HEK293 (cell line): ENCODE measurements around the gene PSTPIP1.
A peak's percentile ranks its signal among the peaks of the same experiment; 100 is the strongest.

Source experiments
- CTCF ChIA-PET: fragments of 350-600 bp; formaldehyde crosslinking; extraction: SDS; loops from one replicate; lab custom pipeline; 2021; ENCODE audit warnings: antibody characterized with exemption; lab: Yijun Ruan, JAX
- POLR2A ChIA-PET: fragments of 300-600 bp; formaldehyde crosslinking; extraction: SDS; loops from one replicate; lab custom pipeline; 2020; ENCODE audit warnings: antibody characterized with exemption, inconsistent platforms; lab: Yijun Ruan, JAX
- H3K27ac ChIP-seq: fragments of 200-500 bp; sonication (Bioruptor generic); 2 replicates; pipeline ENCODE4 v1.5.1; 2014; ENCODE audit warnings: low read depth, low read length, control low read depth, inconsistent platforms; ENCODE audit errors: extremely low read depth
- H3K36me3 ChIP-seq, 2 experiments: fragments of 200-500 bp in 1 of 2; sonication (Bioruptor generic) in 1 of 2; 1 replicate in 1 of 2; 2 replicates in 1 of 2; pipeline ENCODE4 v1.5.1; 2014 to 2017; ENCODE audit warnings: inconsistent platforms in 2 of 2, low read length in 2 of 2; ENCODE audit not compliant: control insufficient read depth in 2 of 2, insufficient read depth in 1 of 2
- H3K4me1 ChIP-seq: fragments of 200-500 bp; sonication (Bioruptor generic); 2 replicates; pipeline ENCODE4 v1.5.1; 2014; ENCODE audit warnings: mild to moderate bottlenecking, low read length, inconsistent platforms; ENCODE audit not compliant: control insufficient read depth, insufficient read depth
- H3K4me3 ChIP-seq: 2 replicates; pipeline ENCODE4 v1.5.1; 2011; ENCODE audit warnings: low read depth, mild to moderate bottlenecking, control low read depth, low read length, moderate library complexity
- H3K9me3 ChIP-seq: fragments of 200-500 bp; sonication (Bioruptor generic); 2 replicates; pipeline ENCODE4 v1.5.1; 2014; ENCODE audit warnings: low read depth, low read length, inconsistent platforms; ENCODE audit not compliant: control insufficient read depth, insufficient read depth
- BCL11A ChIP-seq: fragments of 450-650 bp; formaldehyde crosslinking; IDR thresholded peaks from 2 replicates; pipeline ENCODE4 v1.5.1; 2016; ENCODE audit warnings: low read depth, missing biosample characterization, missing genetic modification characterization
- HOXC10 ChIP-seq: sonication (generic); formaldehyde crosslinking; IDR thresholded peaks from 2 replicates; pipeline ENCODE4 v1.8.1; 2023; ENCODE audit warnings: mild to moderate bottlenecking, missing genetic modification reagents
- KLF9 ChIP-seq: fragments of 450-650 bp; formaldehyde crosslinking; IDR thresholded peaks from 2 replicates; pipeline ENCODE4 v1.5.1; 2016; ENCODE audit warnings: missing biosample characterization, missing genetic modification characterization, low read depth
- MEIS1 ChIP-seq: sonication (generic); formaldehyde crosslinking; IDR thresholded peaks from 2 replicates; pipeline ENCODE4 v1.8.1; 2022; ENCODE audit warnings: missing genetic modification reagents, mild to moderate bottlenecking, borderline replicate concordance
- MZF1 ChIP-seq: fragments of 450-650 bp; formaldehyde crosslinking; IDR thresholded peaks from 2 replicates; pipeline ENCODE4 v1.5.1; 2017; ENCODE audit warnings: missing biosample characterization, missing genetic modification characterization, borderline replicate concordance
- OVOL3 ChIP-seq: fragments of 450-650 bp; formaldehyde crosslinking; IDR thresholded peaks from 2 replicates; pipeline ENCODE4 v1.5.1; 2016; ENCODE audit warnings: missing biosample characterization, missing genetic modification characterization
- SETDB1 ChIP-seq: IDR thresholded peaks from one replicate; pipeline ENCODE4 v1.6.1; 2017; ENCODE audit warnings: mild to moderate bottlenecking, low read length, moderate library complexity, mixed read lengths; ENCODE audit not compliant: insufficient read length
- ZBTB21 ChIP-seq: fragments of 450-650 bp; formaldehyde crosslinking; IDR thresholded peaks from 2 replicates; pipeline ENCODE4 v1.5.1; 2017; ENCODE audit warnings: missing biosample characterization, missing genetic modification characterization
- ZEB2 ChIP-seq: fragments of 450-650 bp; formaldehyde crosslinking; IDR thresholded peaks from 2 replicates; pipeline ENCODE4 v1.5.1; 2016; ENCODE audit warnings: missing biosample characterization, missing genetic modification characterization
- ZFHX2 ChIP-seq: fragments of 450-650 bp; formaldehyde crosslinking; conservative IDR thresholded peaks from 2 replicates; pipeline ENCODE4 v1.5.1; 2016; ENCODE audit warnings: missing biosample characterization, missing genetic modification characterization
- ZFP37 ChIP-seq: fragments of 450-650 bp; formaldehyde crosslinking; IDR thresholded peaks from 2 replicates; pipeline ENCODE4 v1.5.1; 2016; ENCODE audit warnings: missing biosample characterization, missing genetic modification characterization
- ZIC2 ChIP-seq: fragments of 450-650 bp; formaldehyde crosslinking; IDR thresholded peaks from 2 replicates; pipeline ENCODE4 v1.5.1; 2016; ENCODE audit warnings: missing biosample characterization, missing genetic modification characterization
- ZNF341 ChIP-seq: fragments of 450-650 bp; formaldehyde crosslinking; IDR thresholded peaks from 2 replicates; pipeline ENCODE4; 2016; ENCODE audit warnings: low read depth, missing biosample characterization, missing genetic modification characterization
- ZNF501 ChIP-seq: fragments of 450-650 bp; formaldehyde crosslinking; IDR thresholded peaks from 2 replicates; pipeline ENCODE4 v1.5.1; 2016; ENCODE audit warnings: missing biosample characterization, missing genetic modification characterization
- ZNF654 ChIP-seq: fragments of 450-650 bp; formaldehyde crosslinking; IDR thresholded peaks from 2 replicates; pipeline ENCODE4 v1.5.1; 2016; ENCODE audit warnings: low read depth, missing biosample characterization, missing genetic modification characterization
- ZNF791 ChIP-seq: fragments of 450-650 bp; formaldehyde crosslinking; IDR thresholded peaks from 2 replicates; pipeline ENCODE4 v1.5.1; 2016; ENCODE audit warnings: missing biosample characterization, missing genetic modification characterization
- TF ChIP-seq, protein P1 (sequence below): fragments of 450-650 bp; formaldehyde crosslinking; optimal IDR thresholded peaks from 2 replicates; pipeline ENCODE3; 2016; ENCODE audit warnings: missing biosample characterization, mild to moderate bottlenecking, missing genetic modification characterization
- TF ChIP-seq, protein P2 (sequence below): fragments of 450-650 bp; formaldehyde crosslinking; IDR thresholded peaks from 2 replicates; pipeline ENCODE4 v1.5.1; 2017; ENCODE audit warnings: missing biosample characterization, missing genetic modification characterization
- TF ChIP-seq, protein P3 (sequence below): fragments of 450-650 bp; formaldehyde crosslinking; IDR thresholded peaks from 2 replicates; pipeline ENCODE4 v1.5.1; 2017; ENCODE audit warnings: missing biosample characterization, missing genetic modification characterization
- TF ChIP-seq, protein P4 (sequence below): fragments of 450-650 bp; formaldehyde crosslinking; IDR thresholded peaks from 2 replicates; pipeline ENCODE4 v1.5.1; 2016; ENCODE audit warnings: missing biosample characterization, missing genetic modification characterization
- TF ChIP-seq, protein P5 (sequence below): fragments of 450-650 bp; formaldehyde crosslinking; IDR thresholded peaks from 2 replicates; pipeline ENCODE4 v1.5.1; 2016; ENCODE audit warnings: missing biosample characterization, missing genetic modification characterization

Gene PSTPIP1

DNA sequence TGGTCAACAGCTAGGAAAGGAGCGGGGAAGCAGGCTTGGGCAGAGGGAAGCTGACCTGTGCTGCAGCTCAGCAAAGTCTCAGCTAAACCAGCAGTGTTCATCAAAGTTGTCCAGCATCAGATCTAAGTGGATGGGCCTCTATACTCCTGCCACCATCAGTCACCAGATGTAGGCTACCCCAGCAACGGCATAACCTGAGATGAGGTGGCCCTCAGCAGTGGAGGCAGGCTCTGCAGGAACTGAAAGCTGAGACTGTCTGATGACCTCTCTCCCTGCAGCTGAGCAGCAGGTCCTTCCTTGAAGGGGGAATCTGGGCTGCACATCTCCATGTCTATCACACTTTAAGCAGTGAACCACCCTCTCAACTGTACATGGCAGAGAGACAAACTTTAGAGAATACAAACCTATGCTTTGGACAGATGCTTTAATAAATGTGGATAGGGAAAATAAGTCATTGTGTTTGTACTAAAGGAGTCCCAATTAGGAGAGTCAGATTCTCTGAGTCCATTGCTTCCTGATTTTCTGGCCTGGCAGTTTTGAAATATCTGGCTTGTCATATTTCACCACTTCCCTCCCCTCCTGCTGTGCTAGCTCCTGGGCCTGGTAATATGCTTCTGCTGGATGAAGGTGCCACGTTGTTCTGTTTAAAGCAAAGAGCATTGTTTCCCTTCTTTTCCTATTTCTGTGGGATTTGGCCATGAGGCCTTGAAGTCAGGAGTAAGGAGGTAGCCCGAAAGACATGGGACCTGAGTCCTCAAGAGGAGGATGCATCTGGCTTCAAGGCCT lies 11.1 kb upstream of the PSTPIP1 start:
- ChIA-PET CTCF (interaction anchor here (1.9 kb wide), 1 partner anchor 10 kb away, joined by 7 read pairs; no protein-coding TSS in a partner anchor), POLR2A (no interaction called here)
- Histone ChIP-seq H3K36me3 (no peaks in the 10 kb centered on the region), H3K4me1 (no peaks in the 10 kb centered on the region), H3K4me3 (no peak overlapping the region), H3K27ac (no peak overlapping the region), H3K9me3 (no peaks in the 10 kb centered on the region)
- no peak for TF ChIP-seq HOXC10 (CRISPR knock-in tag)
- TF ChIP-seq, protein P1, sequence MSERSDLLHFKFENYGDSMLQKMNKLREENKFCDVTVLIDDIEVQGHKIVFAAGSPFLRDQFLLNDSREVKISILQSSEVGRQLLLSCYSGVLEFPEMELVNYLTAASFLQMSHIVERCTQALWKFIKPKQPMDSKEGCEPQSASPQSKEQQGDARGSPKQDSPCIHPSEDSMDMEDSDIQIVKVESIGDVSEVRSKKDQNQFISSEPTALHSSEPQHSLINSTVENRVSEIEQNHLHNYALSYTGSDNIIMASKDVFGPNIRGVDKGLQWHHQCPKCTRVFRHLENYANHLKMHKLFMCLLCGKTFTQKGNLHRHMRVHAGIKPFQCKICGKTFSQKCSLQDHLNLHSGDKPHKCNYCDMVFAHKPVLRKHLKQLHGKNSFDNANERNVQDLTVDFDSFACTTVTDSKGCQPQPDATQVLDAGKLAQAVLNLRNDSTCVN, result no peak
- TF ChIP-seq, protein P2, sequence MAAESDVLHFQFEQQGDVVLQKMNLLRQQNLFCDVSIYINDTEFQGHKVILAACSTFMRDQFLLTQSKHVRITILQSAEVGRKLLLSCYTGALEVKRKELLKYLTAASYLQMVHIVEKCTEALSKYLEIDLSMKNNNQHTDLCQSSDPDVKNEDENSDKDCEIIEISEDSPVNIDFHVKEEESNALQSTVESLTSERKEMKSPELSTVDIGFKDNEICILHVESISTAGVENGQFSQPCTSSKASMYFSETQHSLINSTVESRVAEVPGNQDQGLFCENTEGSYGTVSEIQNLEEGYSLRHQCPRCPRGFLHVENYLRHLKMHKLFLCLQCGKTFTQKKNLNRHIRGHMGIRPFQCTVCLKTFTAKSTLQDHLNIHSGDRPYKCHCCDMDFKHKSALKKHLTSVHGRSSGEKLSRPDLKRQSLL (tag by site-specific recombination), result no peak
- TF ChIP-seq OVOL3 (tag by site-specific recombination), result no peak

DNA sequence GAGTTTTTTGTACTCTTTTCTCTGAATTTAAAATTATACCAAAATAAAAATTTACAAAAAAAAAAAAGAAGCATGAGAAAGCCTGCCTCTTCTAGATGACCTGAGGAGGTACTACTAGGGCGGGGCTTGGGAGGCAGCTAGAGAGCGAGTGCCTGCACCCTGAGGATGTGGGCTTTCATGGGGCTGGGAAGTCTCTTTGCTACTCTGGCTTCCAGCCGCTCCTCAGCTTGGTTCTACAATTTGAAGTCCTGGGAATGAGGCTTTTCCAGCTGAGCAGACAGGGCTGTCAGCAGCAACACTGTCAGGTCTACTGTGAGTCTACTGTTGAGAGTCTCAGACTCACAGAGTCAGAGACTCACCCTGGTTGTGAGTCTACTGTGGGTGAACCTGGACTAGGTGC lies 8.2 kb upstream of the PSTPIP1 start:
- no peak overlapping the region for H3K4me3 ChIP-seq
- TF ChIP-seq ZBTB21 (tag by site-specific recombination), result no peak
- peak; percentile 82 for TF ChIP-seq ZIC2 (tag by site-specific recombination)
- no peak for TF ChIP-seq KLF9
- TF ChIP-seq ZNF654 (tag by site-specific recombination), result no peak
- TF ChIP-seq BCL11A (tag by site-specific recombination), result no peak
- no peak for TF ChIP-seq ZFP37 (tag by site-specific recombination)
- TF ChIP-seq, protein P3, sequence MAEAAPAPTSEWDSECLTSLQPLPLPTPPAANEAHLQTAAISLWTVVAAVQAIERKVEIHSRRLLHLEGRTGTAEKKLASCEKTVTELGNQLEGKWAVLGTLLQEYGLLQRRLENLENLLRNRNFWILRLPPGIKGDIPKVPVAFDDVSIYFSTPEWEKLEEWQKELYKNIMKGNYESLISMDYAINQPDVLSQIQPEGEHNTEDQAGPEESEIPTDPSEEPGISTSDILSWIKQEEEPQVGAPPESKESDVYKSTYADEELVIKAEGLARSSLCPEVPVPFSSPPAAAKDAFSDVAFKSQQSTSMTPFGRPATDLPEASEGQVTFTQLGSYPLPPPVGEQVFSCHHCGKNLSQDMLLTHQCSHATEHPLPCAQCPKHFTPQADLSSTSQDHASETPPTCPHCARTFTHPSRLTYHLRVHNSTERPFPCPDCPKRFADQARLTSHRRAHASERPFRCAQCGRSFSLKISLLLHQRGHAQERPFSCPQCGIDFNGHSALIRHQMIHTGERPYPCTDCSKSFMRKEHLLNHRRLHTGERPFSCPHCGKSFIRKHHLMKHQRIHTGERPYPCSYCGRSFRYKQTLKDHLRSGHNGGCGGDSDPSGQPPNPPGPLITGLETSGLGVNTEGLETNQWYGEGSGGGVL (tag by site-specific recombination), result no peak
- POLR2A ChIA-PET, result no interaction called here
- H3K36me3 ChIP-seq, result no peaks in the 10 kb centered on the region
- no peak overlapping the region for H3K27ac ChIP-seq
- CTCF ChIA-PET, result interaction anchor here (0.7 to 1.1 kb wide), 3 partner anchors 9 to 1283 kb away, joined by 4 to 5 read pairs (median 4); no protein-coding TSS in a partner anchor
- H3K9me3 ChIP-seq, result no peaks in the 10 kb centered on the region
- no peaks in the 10 kb centered on the region for H3K4me1 ChIP-seq

DNA sequence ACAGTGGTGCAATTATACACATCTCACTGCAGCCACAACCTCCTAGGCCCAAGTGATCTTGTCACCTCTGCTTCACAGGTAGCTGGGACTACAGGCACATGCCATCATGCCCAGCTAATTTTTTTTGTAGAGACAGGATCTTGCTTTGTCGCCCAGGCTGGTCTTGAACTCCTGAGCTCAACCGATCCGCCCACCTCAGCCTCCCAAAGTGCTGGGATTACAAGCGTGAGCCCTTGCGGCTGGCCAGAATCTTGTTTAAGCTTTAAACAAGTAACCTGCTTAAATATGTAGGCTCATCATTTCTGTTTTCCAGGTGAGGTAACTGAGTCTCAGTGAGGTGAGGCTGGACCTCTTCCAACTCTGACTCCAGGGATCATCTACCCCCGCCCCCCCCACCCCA lies 7.7 kb upstream of the PSTPIP1 start:
- Histone ChIP-seq H3K4me1 (no peaks in the 10 kb centered on the region), H3K4me3 (no peak overlapping the region), H3K27ac (no peak overlapping the region), H3K9me3 (no peaks in the 10 kb centered on the region)
- POLR2A ChIA-PET, result no interaction called here
- TF ChIP-seq MEIS1 (CRISPR knock-in tag), result no peak
- no peak for TF ChIP-seq ZEB2 (tag by site-specific recombination)
- no peak for TF ChIP-seq MZF1 (tag by site-specific recombination)
- TF ChIP-seq, protein P4, sequence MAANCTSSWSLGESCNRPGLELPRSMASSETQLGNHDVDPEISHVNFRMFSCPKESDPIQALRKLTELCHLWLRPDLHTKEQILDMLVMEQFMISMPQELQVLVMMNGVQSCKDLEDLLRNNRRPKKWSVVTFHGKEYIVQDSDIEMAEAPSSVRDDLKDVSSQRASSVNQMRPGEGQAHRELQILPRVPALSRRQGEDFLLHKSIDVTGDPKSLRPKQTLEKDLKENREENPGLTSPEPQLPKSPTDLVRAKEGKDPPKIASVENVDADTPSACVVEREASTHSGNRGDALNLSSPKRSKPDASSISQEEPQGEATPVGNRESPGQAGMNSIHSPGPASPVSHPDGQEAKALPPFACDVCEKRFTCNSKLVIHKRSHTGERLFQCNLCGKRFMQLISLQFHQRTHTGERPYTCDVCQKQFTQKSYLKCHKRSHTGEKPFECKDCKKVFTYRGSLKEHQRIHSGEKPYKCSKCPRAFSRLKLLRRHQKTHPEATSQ (tag by site-specific recombination), result no peak
- TF ChIP-seq ZNF341 (tag by site-specific recombination), result no peak
- no peak for TF ChIP-seq ZNF791 (tag by site-specific recombination)
- TF ChIP-seq SETDB1, result no peak
- no peak for TF ChIP-seq ZFHX2 (tag by site-specific recombination)
- TF ChIP-seq, protein P5, sequence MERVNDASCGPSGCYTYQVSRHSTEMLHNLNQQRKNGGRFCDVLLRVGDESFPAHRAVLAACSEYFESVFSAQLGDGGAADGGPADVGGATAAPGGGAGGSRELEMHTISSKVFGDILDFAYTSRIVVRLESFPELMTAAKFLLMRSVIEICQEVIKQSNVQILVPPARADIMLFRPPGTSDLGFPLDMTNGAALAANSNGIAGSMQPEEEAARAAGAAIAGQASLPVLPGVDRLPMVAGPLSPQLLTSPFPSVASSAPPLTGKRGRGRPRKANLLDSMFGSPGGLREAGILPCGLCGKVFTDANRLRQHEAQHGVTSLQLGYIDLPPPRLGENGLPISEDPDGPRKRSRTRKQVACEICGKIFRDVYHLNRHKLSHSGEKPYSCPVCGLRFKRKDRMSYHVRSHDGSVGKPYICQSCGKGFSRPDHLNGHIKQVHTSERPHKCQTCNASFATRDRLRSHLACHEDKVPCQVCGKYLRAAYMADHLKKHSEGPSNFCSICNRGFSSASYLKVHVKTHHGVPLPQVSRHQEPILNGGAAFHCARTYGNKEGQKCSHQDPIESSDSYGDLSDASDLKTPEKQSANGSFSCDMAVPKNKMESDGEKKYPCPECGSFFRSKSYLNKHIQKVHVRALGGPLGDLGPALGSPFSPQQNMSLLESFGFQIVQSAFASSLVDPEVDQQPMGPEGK (tag by site-specific recombination), result no peak
- TF ChIP-seq ZNF501 (tag by site-specific recombination), result no peak
- TF ChIP-seq, all 188 proteins: peak for 0
- H3K36me3 ChIP-seq, result no peaks in the 10 kb centered on the region
- CTCF ChIA-PET, result interaction anchor here (0.7 to 1.1 kb wide), 5 partner anchors 9 to 1283 kb away, joined by 4 to 5 read pairs (median 4); no protein-coding TSS in a partner anchor
